ENCODE results near the gene TCL1B.

DNA sequence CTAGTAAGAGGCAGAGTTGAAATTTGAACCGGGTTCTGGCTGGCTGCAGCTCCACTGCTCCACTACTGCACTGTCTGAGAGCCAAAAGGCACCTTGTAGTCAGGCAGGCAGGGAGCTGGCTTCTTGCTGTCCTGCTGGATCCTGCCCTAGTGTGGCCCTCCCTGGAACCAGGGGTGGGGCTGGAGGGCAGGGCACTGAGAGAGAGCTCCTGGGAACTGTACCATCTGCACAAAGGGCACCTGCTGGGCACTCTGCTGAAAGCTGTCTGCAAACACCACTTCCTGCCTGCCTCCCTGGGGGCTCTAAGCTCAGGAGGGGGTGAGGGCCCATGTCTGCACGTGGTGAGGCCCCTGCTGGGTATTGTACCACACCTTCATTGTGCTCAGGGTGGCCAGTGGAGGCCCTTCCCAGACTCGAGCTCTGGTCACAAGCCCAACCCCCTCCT is 19.0 kb upstream of the TCL1B start:
- TF ChIP-seq, protein P1, sequence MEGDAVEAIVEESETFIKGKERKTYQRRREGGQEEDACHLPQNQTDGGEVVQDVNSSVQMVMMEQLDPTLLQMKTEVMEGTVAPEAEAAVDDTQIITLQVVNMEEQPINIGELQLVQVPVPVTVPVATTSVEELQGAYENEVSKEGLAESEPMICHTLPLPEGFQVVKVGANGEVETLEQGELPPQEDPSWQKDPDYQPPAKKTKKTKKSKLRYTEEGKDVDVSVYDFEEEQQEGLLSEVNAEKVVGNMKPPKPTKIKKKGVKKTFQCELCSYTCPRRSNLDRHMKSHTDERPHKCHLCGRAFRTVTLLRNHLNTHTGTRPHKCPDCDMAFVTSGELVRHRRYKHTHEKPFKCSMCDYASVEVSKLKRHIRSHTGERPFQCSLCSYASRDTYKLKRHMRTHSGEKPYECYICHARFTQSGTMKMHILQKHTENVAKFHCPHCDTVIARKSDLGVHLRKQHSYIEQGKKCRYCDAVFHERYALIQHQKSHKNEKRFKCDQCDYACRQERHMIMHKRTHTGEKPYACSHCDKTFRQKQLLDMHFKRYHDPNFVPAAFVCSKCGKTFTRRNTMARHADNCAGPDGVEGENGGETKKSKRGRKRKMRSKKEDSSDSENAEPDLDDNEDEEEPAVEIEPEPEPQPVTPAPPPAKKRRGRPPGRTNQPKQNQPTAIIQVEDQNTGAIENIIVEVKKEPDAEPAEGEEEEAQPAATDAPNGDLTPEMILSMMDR (IDR thresholded peaks at IDR 0.05; ENCODE audit: insufficient read depth, low read length, poor library complexity, severe bottlenecking), result no peak
- no peak for TF ChIP-seq EZH2phosphoT487 (conservative IDR thresholded peaks at IDR 0.05; ENCODE audit: low read length)
